22Rv1 (cell line): ENCODE results near the gene LENG8.
"Not testable (repeated sequence)": the region's sequence is repeated elsewhere in the genome, so short reads cannot be mapped to it uniquely, and the experiment has no call there.

Experiments used
- CTCF ChIP-seq: fragments of 450-650 bp; IDR thresholded peaks from 2 replicates; pipeline ENCODE4 v1.5.1; 2017; ENCODE audit warnings: mild to moderate bottlenecking
- ZFX ChIP-seq: fragments of 450-650 bp; IDR thresholded peaks from 2 replicates; pipeline ENCODE4 v1.6.1; 2017; ENCODE audit warnings: antibody characterized with exemption, borderline replicate concordance

- TF ChIP-seq CTCF, ZFX: not testable (repeated sequence)
Measured at GRCh38 chr19:54495284-54495683, 46.3 kb downstream of the LENG8 start.
